ENCODE data around the gene UBTD1.
"Not testable (repeated sequence)": the region's sequence is repeated elsewhere in the genome, so short reads cannot be mapped to it uniquely, and the experiment has no call there.

UBTD1 gene

DNA sequence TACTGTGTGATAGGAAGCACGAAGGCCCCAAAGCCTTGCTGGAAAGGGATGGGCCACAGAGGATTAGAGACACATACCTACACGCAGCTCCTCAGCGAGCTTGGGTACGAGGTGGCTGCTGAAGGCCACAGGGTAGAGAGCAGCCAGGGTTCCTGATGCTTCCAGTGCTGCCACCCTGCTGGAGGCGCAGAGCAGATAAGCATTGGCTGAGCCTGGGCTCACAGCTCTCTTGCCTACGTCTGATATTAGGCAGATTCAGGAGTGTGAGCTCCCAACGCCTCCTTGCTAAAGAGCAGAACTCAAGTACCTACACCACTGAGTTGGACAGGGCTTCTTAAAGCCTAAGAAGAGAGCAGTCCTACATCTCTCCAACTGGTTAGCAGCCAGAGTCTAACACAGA is 32.7 kb upstream of the UBTD1 start:
- TF ChIP-seq, protein P1, sequence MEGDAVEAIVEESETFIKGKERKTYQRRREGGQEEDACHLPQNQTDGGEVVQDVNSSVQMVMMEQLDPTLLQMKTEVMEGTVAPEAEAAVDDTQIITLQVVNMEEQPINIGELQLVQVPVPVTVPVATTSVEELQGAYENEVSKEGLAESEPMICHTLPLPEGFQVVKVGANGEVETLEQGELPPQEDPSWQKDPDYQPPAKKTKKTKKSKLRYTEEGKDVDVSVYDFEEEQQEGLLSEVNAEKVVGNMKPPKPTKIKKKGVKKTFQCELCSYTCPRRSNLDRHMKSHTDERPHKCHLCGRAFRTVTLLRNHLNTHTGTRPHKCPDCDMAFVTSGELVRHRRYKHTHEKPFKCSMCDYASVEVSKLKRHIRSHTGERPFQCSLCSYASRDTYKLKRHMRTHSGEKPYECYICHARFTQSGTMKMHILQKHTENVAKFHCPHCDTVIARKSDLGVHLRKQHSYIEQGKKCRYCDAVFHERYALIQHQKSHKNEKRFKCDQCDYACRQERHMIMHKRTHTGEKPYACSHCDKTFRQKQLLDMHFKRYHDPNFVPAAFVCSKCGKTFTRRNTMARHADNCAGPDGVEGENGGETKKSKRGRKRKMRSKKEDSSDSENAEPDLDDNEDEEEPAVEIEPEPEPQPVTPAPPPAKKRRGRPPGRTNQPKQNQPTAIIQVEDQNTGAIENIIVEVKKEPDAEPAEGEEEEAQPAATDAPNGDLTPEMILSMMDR (IDR thresholded peaks at IDR 0.05; ENCODE audit: control insufficient read depth, insufficient read depth, low read depth, low read length, missing control alignments), result no peak
- no peak overlapping the region for H3K4me3 ChIP-seq (ENCODE audit: control insufficient read depth, low read depth, low read length)
- DNase-seq (ENCODE audit: low read depth), result no peak

DNA sequence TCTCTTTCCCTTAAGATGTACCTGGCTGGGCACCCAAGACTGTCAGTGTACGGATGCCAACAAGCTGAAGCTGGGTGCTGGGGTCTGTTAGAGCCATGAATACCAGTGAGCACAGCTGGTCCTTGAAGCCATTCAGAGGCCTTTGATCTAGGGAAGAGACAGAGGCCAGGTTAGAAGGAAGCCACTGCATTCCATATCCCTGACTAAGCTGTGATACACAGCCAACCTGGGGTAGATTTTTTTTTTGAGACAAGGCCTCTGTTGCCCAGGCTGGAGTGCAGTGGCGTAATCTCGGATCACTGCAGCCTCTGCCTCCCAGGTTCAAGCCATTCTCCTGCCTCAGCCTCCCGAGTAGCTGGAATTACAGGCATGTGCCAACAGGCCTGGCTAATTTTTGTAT is 32.0 kb upstream of the UBTD1 start:
- no peak for DNase-seq (ENCODE audit: low read depth)
- TF ChIP-seq, protein P1 (IDR thresholded peaks at IDR 0.05; ENCODE audit: control insufficient read depth, insufficient read depth, low read depth, low read length, missing control alignments), result no peak

DNA sequence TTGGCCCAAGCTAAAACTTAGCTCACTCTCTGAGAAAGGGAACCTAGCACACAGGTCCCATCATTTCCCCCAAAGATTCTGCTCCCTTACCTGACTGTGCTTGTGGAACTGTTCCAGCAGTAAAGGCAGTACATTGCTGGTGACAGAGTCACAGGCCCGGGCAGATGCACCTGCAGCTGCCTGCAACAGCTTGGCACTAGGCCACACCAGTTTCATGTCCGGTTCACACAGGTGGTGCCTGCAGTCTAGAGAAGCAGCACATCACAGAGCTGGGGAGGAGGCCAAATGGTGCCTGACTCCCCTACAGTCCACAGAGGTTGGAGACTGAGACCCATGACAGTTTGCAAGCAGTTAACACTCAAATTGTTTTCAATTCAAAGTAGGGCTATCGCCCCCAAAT is 30.6 kb upstream of the UBTD1 start:
- no peak overlapping the region for H3K4me3 ChIP-seq (ENCODE audit: control insufficient read depth, low read depth, low read length)
- TF ChIP-seq, protein P1 (IDR thresholded peaks at IDR 0.05; ENCODE audit: control insufficient read depth, insufficient read depth, low read depth, low read length, missing control alignments), result no peak
- no peak for DNase-seq (ENCODE audit: low read depth)

More for the DNA sequence above, 32.0 kb upstream of the UBTD1 start:
- no peak overlapping the region for H3K4me3 ChIP-seq (ENCODE audit: control insufficient read depth, low read depth, low read length)

DNA sequence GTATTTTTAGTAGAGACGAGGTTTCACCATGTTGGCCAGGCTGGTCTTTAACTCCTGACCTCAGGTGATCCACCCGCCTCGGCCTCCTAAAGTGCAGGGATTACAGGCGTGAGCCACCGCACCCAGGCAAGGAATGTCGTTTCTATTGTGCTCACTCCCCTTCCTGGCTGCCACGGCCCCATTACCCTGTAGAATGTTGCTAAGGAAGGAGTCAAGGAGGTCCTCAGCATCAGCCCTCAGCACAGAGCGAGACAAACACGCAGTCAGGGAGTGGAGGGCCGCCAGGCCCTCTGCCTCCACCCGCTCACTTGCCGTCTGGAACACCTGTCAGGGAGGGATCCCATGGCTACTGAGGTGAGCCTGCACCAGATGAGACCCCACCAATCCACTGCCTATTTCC is 29.9 kb upstream of the UBTD1 start:
- DNase-seq (ENCODE audit: low read depth), result not testable (repeated sequence)

DNA sequence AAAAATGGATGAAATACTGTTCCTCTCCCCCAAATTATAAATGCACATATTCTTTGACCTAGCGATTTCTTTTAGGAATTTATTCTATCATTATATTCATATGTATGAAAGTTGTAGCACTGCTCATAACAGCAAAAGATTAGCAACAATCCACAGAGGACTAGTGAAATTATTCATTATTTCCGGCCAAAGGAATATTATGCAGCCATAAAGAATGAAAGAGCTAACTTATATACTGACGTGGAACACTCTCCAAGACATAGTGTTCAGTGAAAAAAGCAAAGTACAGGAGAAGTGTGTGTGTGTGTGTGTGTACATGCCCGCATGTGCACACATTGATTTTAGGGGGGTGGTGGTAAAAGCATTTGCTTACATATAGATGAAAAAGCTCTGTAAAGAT is 23.8 kb upstream of the UBTD1 start:
- no peak for DNase-seq (ENCODE audit: low read depth)

More for the DNA sequence above, 29.9 kb upstream of the UBTD1 start:
- H3K4me3 ChIP-seq (ENCODE audit: control insufficient read depth, low read depth, low read length), result not testable (repeated sequence)

DNA sequence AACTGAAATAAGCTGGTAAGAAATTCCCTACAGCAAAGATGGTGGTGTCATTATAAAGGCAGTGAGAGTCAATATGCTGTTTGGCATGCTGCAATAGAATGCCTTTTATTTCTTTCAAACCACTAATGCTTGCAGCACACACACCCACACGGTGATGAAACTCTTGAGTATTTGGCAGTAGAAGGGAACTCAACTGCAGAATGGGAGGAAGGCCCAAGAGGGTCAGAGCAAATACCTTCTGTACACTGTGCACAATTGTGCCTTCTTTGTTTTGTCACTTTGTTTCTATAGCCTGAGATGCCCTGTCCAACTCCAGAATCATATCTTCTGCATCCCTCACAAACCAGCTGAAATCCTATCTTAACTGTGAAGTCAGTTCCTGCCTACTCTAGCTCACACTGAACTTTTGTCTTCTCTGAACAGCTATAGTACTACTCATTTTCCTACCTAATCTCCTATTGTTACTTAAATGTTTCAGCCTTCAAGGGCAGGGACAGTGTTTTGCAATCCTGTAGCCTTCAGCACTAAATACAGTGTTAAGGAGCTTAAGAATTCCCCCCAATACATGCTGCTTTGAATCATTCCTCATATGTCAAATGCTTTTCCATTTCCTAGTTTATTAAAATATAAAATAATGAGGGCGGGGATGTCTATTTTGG is 22.7 kb upstream of the UBTD1 start:
- H3K4me3 ChIP-seq (ENCODE audit: control insufficient read depth, low read depth, low read length), result no peak overlapping the region
- TF ChIP-seq, protein P1 (IDR thresholded peaks at IDR 0.05; ENCODE audit: control insufficient read depth, insufficient read depth, low read depth, low read length, missing control alignments), result no peak
- peak; percentile 66 for DNase-seq (ENCODE audit: low read depth)

More for the DNA sequence above, 23.8 kb upstream of the UBTD1 start:
- TF ChIP-seq, protein P1 (IDR thresholded peaks at IDR 0.05; ENCODE audit: control insufficient read depth, insufficient read depth, low read depth, low read length, missing control alignments), result no peak
- no peak overlapping the region for H3K4me3 ChIP-seq (ENCODE audit: control insufficient read depth, low read depth, low read length)

DNA sequence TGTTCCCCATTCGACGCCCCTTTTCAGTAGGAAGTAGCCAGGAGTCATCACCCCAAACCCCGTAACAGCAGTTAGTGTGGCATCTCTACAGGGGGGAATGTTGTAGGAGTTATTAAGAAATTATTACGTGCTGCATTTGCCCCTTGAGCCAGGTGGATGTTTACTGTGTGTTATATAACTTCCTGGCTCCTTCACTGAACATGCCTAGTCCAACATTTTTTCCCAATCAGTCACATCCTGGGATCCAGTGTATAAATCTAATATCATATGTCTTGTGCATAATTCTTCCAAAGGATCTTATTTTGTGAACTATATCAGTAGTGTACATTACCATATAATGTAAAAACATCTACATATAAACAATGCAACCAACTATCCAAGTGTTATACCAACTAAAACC is 19.3 kb upstream of the UBTD1 start:
- not testable (repeated sequence) for DNase-seq (ENCODE audit: low read depth); H3K4me3 ChIP-seq (ENCODE audit: control insufficient read depth, low read depth, low read length)

DNA sequence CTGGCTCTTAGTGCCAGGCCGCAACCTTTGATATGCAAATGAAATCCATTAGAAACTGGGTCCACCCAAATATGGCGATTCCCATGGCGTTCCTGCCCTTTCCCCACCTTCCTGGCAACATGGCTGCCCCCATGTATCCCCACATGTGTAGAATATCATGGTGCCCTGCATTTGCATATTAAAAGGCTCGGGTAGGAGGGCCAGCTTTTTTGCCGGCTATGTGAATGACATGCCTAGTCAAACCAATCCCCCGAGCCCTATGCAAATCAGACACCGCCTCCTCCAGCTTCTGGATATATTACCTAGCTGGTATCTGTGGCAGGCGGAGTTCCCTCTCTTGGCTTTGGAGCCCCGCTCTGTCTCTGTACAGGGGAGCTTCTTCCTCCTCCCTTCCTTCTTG is 18.8 kb upstream of the UBTD1 start:
- no peak overlapping the region for H3K4me3 ChIP-seq (ENCODE audit: control insufficient read depth, low read depth, low read length)
- DNase-seq (ENCODE audit: low read depth), result no peak
- TF ChIP-seq, protein P1 (IDR thresholded peaks at IDR 0.05; ENCODE audit: control insufficient read depth, insufficient read depth, low read depth, low read length, missing control alignments), result no peak
